Measurements from ENCODE around the gene ZNF385D. TPM values are rescaled to one million over a fixed set of nuclear protein-coding genes. Genes with fewer than 3 reads are reported as not detected.

ZNF385D gene
- total RNA-seq, 1 donor from 2014 or later = 2.9 TPM

GRCh38 chr3:21599890-21600289, 151.1 kb downstream of the ZNF385D start:
- no peaks in the 10 kb centered on the region for H3K4me1 ChIP-seq
- DNase-seq = no peak
- no peak overlapping the region for H3K27ac ChIP-seq
- H3K4me3 ChIP-seq = no peak overlapping the region
- TF ChIP-seq, protein P1, sequence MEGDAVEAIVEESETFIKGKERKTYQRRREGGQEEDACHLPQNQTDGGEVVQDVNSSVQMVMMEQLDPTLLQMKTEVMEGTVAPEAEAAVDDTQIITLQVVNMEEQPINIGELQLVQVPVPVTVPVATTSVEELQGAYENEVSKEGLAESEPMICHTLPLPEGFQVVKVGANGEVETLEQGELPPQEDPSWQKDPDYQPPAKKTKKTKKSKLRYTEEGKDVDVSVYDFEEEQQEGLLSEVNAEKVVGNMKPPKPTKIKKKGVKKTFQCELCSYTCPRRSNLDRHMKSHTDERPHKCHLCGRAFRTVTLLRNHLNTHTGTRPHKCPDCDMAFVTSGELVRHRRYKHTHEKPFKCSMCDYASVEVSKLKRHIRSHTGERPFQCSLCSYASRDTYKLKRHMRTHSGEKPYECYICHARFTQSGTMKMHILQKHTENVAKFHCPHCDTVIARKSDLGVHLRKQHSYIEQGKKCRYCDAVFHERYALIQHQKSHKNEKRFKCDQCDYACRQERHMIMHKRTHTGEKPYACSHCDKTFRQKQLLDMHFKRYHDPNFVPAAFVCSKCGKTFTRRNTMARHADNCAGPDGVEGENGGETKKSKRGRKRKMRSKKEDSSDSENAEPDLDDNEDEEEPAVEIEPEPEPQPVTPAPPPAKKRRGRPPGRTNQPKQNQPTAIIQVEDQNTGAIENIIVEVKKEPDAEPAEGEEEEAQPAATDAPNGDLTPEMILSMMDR (IDR thresholded peaks at IDR 0.05) = no peak
- no peaks in the 10 kb centered on the region for H3K9me3 ChIP-seq
- ATAC-seq = no peak
- H3K27me3 ChIP-seq (ENCODE audit: low read depth) = no peaks in the 10 kb centered on the region
- intact Hi-C loops (cut with DNase I) = no loop called here
- no peaks in the 10 kb centered on the region for H3K36me3 ChIP-seq

DNA sequence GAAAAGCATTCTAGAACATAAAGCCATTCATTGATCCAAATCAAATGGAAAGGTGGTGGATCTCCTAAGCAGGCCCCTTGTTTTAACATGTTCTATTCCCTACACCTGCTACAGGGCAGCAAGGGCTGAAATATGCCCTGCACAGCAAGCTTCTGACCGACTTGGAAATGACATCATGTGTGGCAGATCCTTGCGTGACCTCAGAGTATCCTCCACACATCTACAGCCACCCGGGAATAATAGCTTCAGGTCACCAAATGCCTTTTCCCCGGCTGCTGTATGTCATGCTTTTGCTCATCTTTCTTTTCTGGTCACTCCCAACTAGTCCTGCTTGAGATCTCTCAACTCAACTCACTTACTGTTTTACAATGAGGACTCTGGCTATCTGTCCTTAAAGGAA, 158.2 kb downstream of the ZNF385D start:
- TF ChIP-seq, protein P1 (IDR thresholded peaks at IDR 0.05) = no peak
- H3K27me3 ChIP-seq (ENCODE audit: low read depth) = no peaks in the 10 kb centered on the region
- H3K27ac ChIP-seq = no peak overlapping the region
- no peak for DNase-seq
- H3K36me3 ChIP-seq = no peaks in the 10 kb centered on the region
- H3K4me1 ChIP-seq = no peaks in the 10 kb centered on the region
- no peak for ATAC-seq
- no peaks in the 10 kb centered on the region for H3K9me3 ChIP-seq
- H3K4me3 ChIP-seq = no peak overlapping the region
- intact Hi-C loops (cut with DNase I) = no loop called here

GRCh38 chr3:21587894-21588293, 163.1 kb downstream of the ZNF385D start:
- Histone ChIP-seq H3K4me1 (no peaks in the 10 kb centered on the region), H3K27ac (no peak overlapping the region), H3K4me3 (no peak overlapping the region), H3K27me3 (ENCODE audit: low read depth) (no peaks in the 10 kb centered on the region), H3K9me3 (no peaks in the 10 kb centered on the region), H3K36me3 (no peaks in the 10 kb centered on the region)
- intact Hi-C loops (cut with DNase I) = no loop called here
- ATAC-seq (no peak), DNase-seq (no peak)
- TF ChIP-seq, protein P1 (IDR thresholded peaks at IDR 0.05) = no peak

GRCh38 chr3:21585216-21585740, 165.7 kb downstream of the ZNF385D start:
- intact Hi-C loops (cut with DNase I) = no loop called here
- TF ChIP-seq, protein P1 (IDR thresholded peaks at IDR 0.05) = no peak
- ATAC-seq = no peak

GRCh38 chr3:21573291-21573690, 177.7 kb downstream of the ZNF385D start:
- DNase-seq = no peak
- no peak overlapping the region for H3K27ac ChIP-seq
- TF ChIP-seq, protein P1 (IDR thresholded peaks at IDR 0.05) = no peak

More at GRCh38 chr3:21585216-21585740, 165.7 kb downstream of the ZNF385D start:
- no peak overlapping the region for H3K4me3 ChIP-seq
- no peaks in the 10 kb centered on the region for H3K36me3 ChIP-seq
- H3K9me3 ChIP-seq = no peaks in the 10 kb centered on the region
- H3K27ac ChIP-seq = no peak overlapping the region
- no peak for DNase-seq
- H3K4me1 ChIP-seq = no peaks in the 10 kb centered on the region
- H3K27me3 ChIP-seq (ENCODE audit: low read depth) = no peaks in the 10 kb centered on the region

More at GRCh38 chr3:21573291-21573690, 177.7 kb downstream of the ZNF385D start:
- Histone ChIP-seq H3K27me3 (ENCODE audit: low read depth) (no peaks in the 10 kb centered on the region), H3K36me3 (no peaks in the 10 kb centered on the region), H3K9me3 (no peaks in the 10 kb centered on the region), H3K4me1 (no peaks in the 10 kb centered on the region), H3K4me3 (no peak overlapping the region)
- ATAC-seq = no peak
- intact Hi-C loops (cut with DNase I) = no loop called here
